Common myeloid progenitor, CD34-positive (primary cell): ENCODE measurements around the gene UTS2.
A peak's percentile ranks its signal among the peaks of the same experiment; 100 is the strongest.

Source experiments
- CTCF ChIA-PET: fragments of 350-600 bp; sonication (Branson Sonifier 250); formaldehyde crosslinking; loops from one replicate; lab custom pipeline; 2021; ENCODE audit warnings: antibody characterized with exemption; lab: Charles Lee
- POLR2A ChIA-PET: fragments of 350-600 bp; sonication (Branson Sonifier 250); formaldehyde crosslinking; loops from one replicate; lab custom pipeline; 2021; ENCODE audit warnings: antibody characterized with exemption; lab: Charles Lee
- DNase-seq, 3 donors: peaks; one replicate each; pipeline versions ENCODE4 v3.0.0 to v3.0.0-alpha.2; 2013
- H3K27ac ChIP-seq, 2 experiments: 1 replicate in 1 of 2; 2 replicates in 1 of 2; pipeline ENCODE4 v1.7.0; 2013; ENCODE audit warnings: inconsistent platforms in 2 of 2, low read length in 2 of 2, mild to moderate bottlenecking in 2 of 2, low read depth in 1 of 2, moderate library complexity in 1 of 2; ENCODE audit not compliant: severe bottlenecking in 2 of 2, insufficient read depth in 1 of 2, poor library complexity in 1 of 2
- H3K27me3 ChIP-seq, 5 experiments: replicated peaks in 2 of 5; 1 replicate in 3 of 5; 2 replicates in 2 of 5; pipeline versions ENCODE4 v1.6.1 to v1.7.0; 2013; ENCODE audit warnings: low read length in 4 of 5, mild to moderate bottlenecking in 2 of 5, moderate library complexity in 2 of 5, inconsistent platforms in 1 of 5; ENCODE audit not compliant: insufficient read depth in 5 of 5, control insufficient read depth in 4 of 5
- H3K36me3 ChIP-seq, 4 experiments: 1 replicate in 2 of 4; 2 replicates in 2 of 4; pipeline versions ENCODE4 v1.6.1 to v1.7.0; 2013; ENCODE audit warnings: low read length in 3 of 4, control low read depth in 1 of 4, mild to moderate bottlenecking in 1 of 4; ENCODE audit not compliant: control insufficient read depth in 4 of 4, insufficient read depth in 4 of 4
- H3K4me1 ChIP-seq, 4 experiments: 1 replicate in 3 of 4; 2 replicates in 1 of 4; pipeline versions ENCODE4 v1.6.1 to v1.7.1; 2013; ENCODE audit warnings: low read length in 3 of 4, mild to moderate bottlenecking in 3 of 4, control low read depth in 1 of 4, inconsistent platforms in 1 of 4, moderate library complexity in 1 of 4; ENCODE audit not compliant: control insufficient read depth in 4 of 4, insufficient read depth in 4 of 4; ENCODE audit errors: control extremely low read depth in 1 of 4
- H3K4me3 ChIP-seq, 7 experiments: 1 replicate in 4 of 7; 2 replicates in 3 of 7; pipeline versions ENCODE4 v1.5.1 to v1.7.0; 2013; ENCODE audit warnings: mild to moderate bottlenecking in 7 of 7, low read length in 6 of 7, moderate library complexity in 6 of 7, inconsistent platforms in 2 of 7, low read depth in 2 of 7, control low read depth in 1 of 7; ENCODE audit not compliant: insufficient read depth in 4 of 7, control insufficient read depth in 1 of 7; ENCODE audit errors: extremely low read depth in 1 of 7
- H3K9me3 ChIP-seq, 5 experiments: 1 replicate in 4 of 5; 2 replicates in 1 of 5; pipeline versions ENCODE4 v1.6.1 to v1.7.1; 2013; ENCODE audit warnings: low read length in 4 of 5, mild to moderate bottlenecking in 2 of 5, inconsistent platforms in 1 of 5, low read depth in 1 of 5, moderate library complexity in 1 of 5; ENCODE audit not compliant: control insufficient read depth in 4 of 5, insufficient read depth in 2 of 5; ENCODE audit errors: control extremely low read depth in 1 of 5
- WGBS: methylation state at CpG from one replicate; pipeline ENCODE4 v1.1.5; 2013; ENCODE audit not compliant: insufficient coverage; 5-methylcytosine and 5-hydroxymethylcytosine counted together

Gene UTS2

GRCh38 chr1:7839526-7839925 lies 13.3 kb downstream of the UTS2 start:
- no peaks in the 10 kb centered on the region for H3K4me1 ChIP-seq
- no peaks in the 10 kb centered on the region for H3K27me3 ChIP-seq
- ChIA-PET CTCF (no interaction called here), POLR2A (no interaction called here)
- peaks cover 2 to 25% (median 6%) of the 10 kb centered on the region in 4 experiments for H3K36me3 ChIP-seq
- no peak overlapping the region for H3K4me3 ChIP-seq
- peaks cover 3 to 19% (median 6%) of the 10 kb centered on the region in 5 experiments for H3K9me3 ChIP-seq
- no peak overlapping the region for H3K27ac ChIP-seq
- DNase-seq, result no peak
- 89% methylated on average over 1 of the region's 3 CpGs for WGBS

DNA sequence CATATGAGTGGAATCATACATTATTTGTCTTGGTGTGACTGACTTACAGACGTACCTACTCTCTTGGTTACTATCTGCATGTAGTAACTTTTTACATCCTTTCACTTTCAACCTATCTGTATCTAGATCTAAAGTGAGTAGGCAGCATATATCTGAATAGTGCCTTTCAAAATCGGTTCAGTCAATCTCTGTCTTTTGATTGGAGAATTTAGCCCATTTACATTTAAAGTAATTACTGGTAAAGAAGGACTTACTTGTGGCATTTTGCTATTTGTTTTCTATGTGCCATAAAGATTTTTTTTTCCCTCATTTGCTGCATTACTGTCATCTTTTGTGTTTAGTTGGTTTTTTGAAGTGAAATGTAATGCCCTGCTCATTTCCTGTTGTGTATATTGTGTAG lies 14.2 kb downstream of the UTS2 start:
- WGBS, result no CpG with 5 or more reads among the region's 2 CpGs
- H3K4me1 ChIP-seq, result no peaks in the 10 kb centered on the region
- peaks cover 2 to 25% (median 6%) of the 10 kb centered on the region in 4 experiments for H3K36me3 ChIP-seq
- POLR2A ChIA-PET, result no interaction called here
- peaks cover 3 to 19% (median 6%) of the 10 kb centered on the region in 5 experiments for H3K9me3 ChIP-seq
- DNase-seq, result no peak
- H3K4me3 ChIP-seq, result no peak overlapping the region
- CTCF ChIA-PET, result no interaction called here
- no peak overlapping the region for H3K27ac ChIP-seq
- no peaks in the 10 kb centered on the region for H3K27me3 ChIP-seq

DNA sequence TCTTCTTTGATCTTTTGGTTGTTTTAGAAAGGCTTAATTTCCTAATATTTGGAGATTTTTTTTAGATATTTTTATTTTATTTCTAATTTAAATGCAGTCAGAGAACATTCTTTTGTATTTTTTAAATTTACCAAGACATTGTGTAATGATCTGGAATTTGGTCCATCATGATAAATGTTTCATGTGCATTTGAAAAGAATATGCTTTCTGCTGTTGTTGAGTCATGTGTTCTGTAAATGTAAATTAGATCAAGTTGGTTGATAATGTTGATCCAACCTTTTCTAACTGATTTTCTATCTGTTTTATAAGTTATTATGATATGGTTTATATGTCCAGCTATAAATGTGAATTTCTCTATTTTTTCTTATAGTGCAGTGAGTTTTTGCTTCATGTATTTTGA lies 19.8 kb downstream of the UTS2 start:
- Histone ChIP-seq H3K9me3 (peaks cover 0 to 3% (median 2%) of the 10 kb centered on the region in 5 experiments), H3K27ac (no peak overlapping the region), H3K27me3 (no peaks in the 10 kb centered on the region), H3K4me1 (peaks cover 8 to 31% (median 16%) of the 10 kb centered on the region in 4 experiments), H3K4me3 (no peak overlapping the region), H3K36me3 (peaks cover 0 to 10% (median 4%) of the 10 kb centered on the region in 4 experiments)
- ChIA-PET POLR2A (interaction anchor here (0.6 kb wide), 2 partner anchors 35 to 1724 kb away, joined by 3 to 4 read pairs; no protein-coding TSS in a partner anchor), CTCF (no interaction called here)
- DNase-seq, result no peak

- no peak overlapping the region for H3K27ac ChIP-seq
- peak; percentile 69 to 83 (median 70) for DNase-seq
These were observed 21.4 kb downstream of the UTS2 start for GRCh38 chr1:7831458-7831857.

DNA sequence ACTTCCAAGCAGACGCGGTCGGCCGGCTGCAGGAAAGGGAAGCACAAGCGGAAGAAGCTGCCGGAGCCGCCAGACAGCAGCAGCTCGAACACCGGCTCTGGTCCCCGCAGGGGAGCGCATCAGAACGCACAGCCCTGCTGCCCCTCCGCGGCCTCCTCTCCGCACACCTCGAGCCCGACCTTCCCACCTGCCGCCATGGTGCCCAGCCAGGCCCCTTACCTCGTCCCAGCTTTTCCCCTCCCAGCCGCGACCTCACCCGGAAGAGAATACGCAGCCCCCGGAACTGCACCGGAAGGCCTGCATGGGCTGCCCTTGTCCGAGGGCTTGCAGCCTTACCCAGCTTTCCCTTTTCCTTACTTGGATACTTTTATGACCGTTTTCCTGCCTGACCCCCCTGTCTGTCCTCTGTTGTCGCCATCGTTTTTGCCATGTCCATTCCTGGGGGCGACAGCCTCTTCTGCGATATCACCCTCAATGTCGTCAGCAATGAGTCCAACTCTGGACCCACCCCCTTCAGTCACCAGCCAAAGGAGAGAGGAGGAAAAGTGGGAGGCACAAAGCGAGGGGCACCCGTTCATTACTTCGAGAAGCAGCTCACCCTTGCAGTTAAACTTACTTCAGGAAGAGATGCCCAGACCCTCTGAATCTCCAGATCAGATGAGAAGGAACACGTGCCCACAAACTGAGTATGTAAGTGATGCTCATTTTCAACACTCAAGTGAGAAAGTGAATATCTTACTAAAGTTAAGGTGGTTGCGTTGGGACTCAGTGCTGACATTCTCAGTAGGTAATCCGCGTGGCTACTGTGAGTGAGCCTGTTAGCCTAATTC lies 25.5 kb downstream of the UTS2 start:
- DNase-seq, result peak in 1 of 3 donors; percentile 33
- WGBS, result 67% methylated on average over 34 of the region's 39 CpGs
- peaks cover 8 to 31% (median 16%) of the 10 kb centered on the region in 4 experiments for H3K4me1 ChIP-seq
- H3K9me3 ChIP-seq, result no peaks in the 10 kb centered on the region
- CTCF ChIA-PET, result no interaction called here
- H3K36me3 ChIP-seq, result no peaks in the 10 kb centered on the region
- H3K4me3 ChIP-seq, result peak overlapping the region in 5 of 7 experiments; percentile 20 to 61 (median 39)
- POLR2A ChIA-PET, result no interaction called here
- no peaks in the 10 kb centered on the region for H3K27me3 ChIP-seq
- peak overlapping the region in 1 of 2 experiments; percentile 15 for H3K27ac ChIP-seq

More at GRCh38 chr1:7831458-7831857, 21.4 kb downstream of the UTS2 start:
- Histone ChIP-seq H3K9me3 (no peaks in the 10 kb centered on the region), H3K36me3 (no peaks in the 10 kb centered on the region), H3K4me3 (peak overlapping the region in 1 of 7 experiments; percentile 32), H3K27me3 (no peaks in the 10 kb centered on the region), H3K4me1 (peaks cover 8 to 31% (median 16%) of the 10 kb centered on the region in 4 experiments)
- ChIA-PET POLR2A (no interaction called here), CTCF (interaction anchor here (1.5 kb wide), 1 partner anchor 13 kb away, joined by 3 read pairs; no protein-coding TSS in a partner anchor)
- WGBS, result no CpG with 5 or more reads among the region's 3 CpGs

DNA sequence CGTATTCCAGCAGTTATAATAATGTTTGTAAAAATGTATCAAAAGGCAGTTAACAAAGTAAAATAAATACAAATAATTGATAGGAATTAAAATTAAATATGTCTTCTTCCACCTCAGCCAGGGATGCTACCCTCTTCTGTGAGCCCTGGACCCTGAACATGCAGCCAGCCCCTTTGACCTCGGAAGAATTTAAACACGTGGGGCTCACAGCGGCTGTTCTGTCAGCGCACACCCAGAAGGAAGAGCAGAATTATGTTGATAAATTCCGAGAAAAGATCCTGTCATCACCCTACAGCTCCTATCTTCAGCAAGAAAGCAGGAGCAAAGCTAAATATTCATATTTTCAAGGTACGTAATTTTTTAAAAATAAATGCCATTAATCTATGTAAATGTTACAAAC lies 26.5 kb downstream of the UTS2 start:
- ChIA-PET CTCF (no interaction called here), POLR2A (no interaction called here)
- Histone ChIP-seq H3K4me1 (peaks cover 4 to 24% (median 11%) of the 10 kb centered on the region in 4 experiments), H3K27me3 (no peaks in the 10 kb centered on the region), H3K36me3 (no peaks in the 10 kb centered on the region), H3K9me3 (no peaks in the 10 kb centered on the region), H3K27ac (peak overlapping the region in 1 of 2 experiments; percentile 15), H3K4me3 (peak overlapping the region in 3 of 7 experiments; percentile 39 to 61 (median 53))
- DNase-seq, result no peak
- WGBS, result 93% methylated on average over 5 of the region's 7 CpGs

DNA sequence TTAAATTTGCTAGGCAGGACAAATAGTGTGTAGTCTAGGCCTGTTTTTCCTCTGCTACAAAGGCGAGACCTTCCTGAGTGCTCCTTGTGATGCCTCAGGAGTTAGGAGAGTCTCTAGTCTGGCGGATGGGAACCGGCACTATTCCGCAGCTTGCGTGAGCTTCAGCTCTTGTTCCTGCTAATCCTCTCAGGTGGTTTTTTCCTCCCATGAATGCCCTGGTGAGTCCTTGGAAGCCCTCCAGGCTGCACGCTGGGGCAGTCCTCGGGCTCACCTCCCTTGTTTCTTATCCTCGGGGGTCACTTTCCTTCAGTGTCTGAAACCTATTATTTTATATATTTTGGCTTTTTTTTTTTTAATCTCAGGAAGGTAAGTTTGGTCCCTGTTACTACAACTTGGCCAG lies 28.2 kb downstream of the UTS2 start:
- Histone ChIP-seq H3K36me3 (no peaks in the 10 kb centered on the region), H3K9me3 (no peaks in the 10 kb centered on the region), H3K27me3 (no peaks in the 10 kb centered on the region), H3K4me1 (peaks cover 2 to 7% (median 5%) of the 10 kb centered on the region in 4 experiments), H3K4me3 (no peak overlapping the region), H3K27ac (no peak overlapping the region)
- DNase-seq, result no peak
- ChIA-PET CTCF (interaction anchor here (1.0 kb wide), 1 partner anchor 156 kb away, joined by 3 read pairs; no protein-coding TSS in a partner anchor), POLR2A (no interaction called here)
- WGBS, result 98% methylated on average over 6 of the region's 8 CpGs
